Stimulated activated CD4-positive, alpha-beta T cell treated with anti-CD3 and anti-CD28 coated beads, Interleukin-4, amount 100 ng/mL, for 24 hours (primary cell): ENCODE results near the gene WIPF2.
A peak's percentile ranks its signal among the peaks of the same experiment; 100 is the strongest.

ENCODE experiments used
- DNase-seq: peaks from one replicate; pipeline ENCODE4 v3.0.0-alpha.2; 2020

The WIPF2 gene

GRCh38 chr17:40315678-40316570, 96.8 kb downstream of the WIPF2 start:
- DNase-seq, result no peak

- DNase-seq, result no peak
These were observed 97.7 kb downstream of the WIPF2 start for GRCh38 chr17:40316571-40317344.

DNA sequence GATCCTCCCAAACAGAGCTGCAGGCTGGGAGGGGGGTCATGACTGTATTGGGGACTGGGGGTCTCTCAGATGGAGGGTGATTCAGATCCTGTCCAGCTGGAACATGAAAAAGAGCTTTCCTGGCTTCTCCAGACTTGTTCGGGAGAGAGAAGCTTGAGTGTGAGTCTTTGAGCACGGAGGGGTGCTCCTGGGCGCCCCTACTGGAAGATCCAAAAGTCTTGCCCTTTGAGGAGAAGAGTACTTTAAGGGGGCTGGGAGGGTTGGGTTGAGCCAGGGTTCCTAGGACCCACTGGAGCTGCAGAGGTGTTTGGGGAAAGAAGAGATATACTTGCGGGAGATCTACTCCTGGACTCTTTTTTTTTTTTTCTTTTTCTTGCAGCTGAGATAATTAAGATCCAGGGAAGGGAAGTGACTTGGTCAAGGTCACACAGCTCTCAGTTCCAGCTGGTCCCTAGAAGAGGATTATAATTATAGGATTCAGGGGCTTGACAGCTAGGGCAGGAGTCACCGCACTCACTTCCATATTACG, 98.3 kb downstream of the WIPF2 start:
- DNase-seq, result peak; percentile 54

GRCh38 chr17:40317880-40318829, 99.1 kb downstream of the WIPF2 start:
- DNase-seq, result peak; percentile 92

GRCh38 chr17:40318830-40319391, 99.8 kb downstream of the WIPF2 start:
- no peak for DNase-seq

DNA sequence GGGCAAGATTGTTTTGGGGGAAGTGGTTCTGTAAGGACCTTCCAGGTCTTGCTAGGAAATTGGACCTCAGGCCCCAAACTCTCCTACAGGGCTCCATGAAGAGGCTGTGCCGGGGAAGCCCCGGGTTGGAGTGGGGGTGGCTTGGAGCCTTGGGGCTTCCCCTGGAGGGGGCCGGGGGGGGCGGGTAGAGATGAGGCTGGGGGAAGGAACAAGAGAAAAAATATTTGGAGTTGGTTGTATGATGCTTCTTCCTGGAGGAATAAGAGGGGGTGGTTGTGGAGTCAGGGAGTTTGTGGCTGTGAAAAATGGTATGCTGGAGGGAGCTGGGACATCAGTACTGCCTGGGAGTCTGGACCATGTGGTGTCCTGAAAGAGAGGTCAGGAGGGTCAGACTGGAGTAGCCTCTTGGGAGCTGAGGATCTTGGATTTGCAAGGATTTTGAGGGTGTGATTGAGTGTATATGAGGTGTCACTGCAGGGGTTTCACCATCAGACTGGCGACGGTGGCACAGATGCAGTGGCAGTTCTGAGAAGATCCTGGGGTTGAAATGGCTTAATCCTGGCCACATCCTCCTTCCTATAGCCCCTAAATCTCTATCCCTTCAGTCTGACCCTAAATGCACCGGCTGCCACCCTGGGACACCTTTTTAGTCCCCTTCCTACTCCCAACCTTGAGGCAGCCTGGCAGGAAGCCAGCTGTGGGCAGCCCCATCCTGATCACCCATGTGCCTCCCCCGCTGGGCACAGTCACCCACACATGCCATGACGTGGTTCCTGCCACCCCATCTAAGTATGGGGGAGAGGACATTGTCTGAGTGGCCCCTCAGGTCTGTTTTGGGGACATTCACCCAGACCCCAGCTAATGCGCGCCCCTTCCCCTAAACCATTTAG, 100.8 kb downstream of the WIPF2 start:
- peak; percentile 71 for DNase-seq

DNA sequence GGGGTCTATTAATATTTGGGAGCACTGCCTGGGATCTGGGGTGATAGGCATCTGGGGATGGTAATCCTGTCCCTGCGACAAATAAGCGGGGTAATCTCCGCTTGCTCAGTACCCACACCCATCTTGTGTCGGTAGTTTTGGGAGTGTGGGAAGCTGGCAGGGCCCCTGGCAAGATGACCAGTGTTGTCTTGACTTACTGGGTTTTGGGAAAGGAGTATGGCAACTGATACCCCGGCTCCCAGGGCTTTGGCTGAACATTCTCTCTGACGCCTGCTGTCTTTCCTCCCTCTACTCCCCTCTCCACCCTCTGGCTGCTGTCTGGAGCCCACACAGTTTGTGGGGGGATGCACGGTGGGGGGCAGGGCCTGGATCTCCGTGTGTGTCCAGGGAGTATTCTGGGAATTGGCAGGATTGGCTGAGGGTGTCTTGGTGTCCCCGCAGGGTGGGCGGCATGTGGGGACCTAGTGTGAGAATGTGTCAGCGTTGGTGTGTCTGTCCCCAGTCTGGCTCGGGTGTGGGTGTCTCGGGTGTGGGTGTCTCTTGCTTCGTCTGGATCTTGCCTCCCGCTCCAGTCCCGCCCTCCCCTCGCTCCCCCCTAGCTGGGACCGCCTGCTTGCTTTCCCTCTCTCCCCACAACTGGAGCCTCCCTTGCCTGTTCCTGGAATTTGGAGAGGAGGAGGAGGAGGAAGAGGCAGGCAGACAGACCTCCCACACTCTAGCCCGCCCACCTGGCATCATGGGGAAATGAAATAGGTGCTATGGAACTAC, 101.8 kb downstream of the WIPF2 start:
- DNase-seq, result no peak

GRCh38 chr17:40321524-40321929, 102.4 kb downstream of the WIPF2 start:
- DNase-seq, result no peak

DNA sequence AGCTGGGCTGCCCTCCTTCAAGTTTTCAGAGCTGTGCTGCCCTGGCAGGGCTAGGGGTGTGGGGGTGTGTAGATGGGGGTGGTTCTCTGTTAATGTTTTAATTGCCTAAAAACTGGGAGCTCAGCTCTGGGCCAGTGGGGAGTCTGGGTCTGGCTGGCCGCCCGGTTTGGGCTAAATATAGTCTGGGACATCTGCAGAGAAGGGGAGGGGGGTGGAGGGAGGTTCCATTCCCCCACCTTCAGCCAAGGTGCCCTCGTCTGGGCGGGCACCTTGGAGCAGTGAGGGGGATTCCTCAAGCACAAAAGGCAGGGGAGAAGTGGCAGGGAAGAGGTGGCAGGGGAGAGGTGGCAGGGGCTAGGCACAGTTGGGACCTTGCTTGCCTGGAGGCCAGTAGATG, 102.9 kb downstream of the WIPF2 start:
- DNase-seq, result no peak

GRCh38 chr17:40322358-40323315, 103.5 kb downstream of the WIPF2 start:
- DNase-seq, result peak; percentile 84

DNA sequence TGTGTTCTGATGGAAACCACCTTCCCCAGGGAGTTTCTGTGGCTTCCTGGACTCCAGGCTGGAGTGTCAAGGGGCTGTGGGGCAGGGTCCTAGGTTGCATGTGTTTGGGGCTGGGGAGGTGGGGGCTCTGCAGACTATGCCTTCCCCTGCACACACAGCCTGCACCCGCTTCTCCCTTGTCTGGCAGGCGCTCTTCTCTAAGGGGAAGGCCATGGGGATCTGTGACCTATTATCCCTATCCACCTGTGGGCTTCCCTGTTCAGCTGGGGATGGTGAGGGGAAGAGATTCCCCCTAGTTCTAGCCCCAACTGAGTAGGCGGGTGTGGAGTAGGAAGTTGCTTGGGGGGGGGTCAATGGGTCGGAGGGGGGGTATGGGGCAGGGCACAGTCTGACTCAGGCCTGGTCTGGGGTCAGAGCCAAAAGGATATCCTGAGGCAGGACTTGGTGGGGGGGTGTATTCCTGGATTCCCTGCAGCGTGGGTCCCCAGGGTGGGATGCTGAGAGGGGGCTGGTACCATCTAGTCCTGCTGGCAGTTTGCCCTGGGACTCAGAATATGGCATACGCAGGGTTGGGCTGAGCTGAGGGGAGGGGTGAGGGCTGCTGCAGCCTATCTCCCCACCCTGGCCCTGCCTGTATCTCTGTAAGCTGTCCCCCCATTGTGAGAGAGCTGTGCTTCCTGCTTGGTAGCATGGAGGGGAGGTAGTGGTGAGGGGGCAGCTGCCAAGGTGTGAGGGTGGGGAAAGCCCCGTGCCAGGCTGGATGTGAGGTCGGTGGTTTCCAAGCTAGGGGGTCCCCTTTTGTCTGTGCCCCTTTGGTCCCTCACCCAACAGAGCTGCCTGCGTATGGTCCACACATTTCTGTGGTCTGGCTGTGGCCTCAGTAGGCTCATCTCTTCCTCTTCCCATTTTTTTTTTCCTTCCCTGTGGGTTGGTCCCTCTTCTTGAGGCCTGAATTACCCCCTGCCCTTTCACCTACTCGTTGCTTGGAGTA, 104.6 kb downstream of the WIPF2 start:
- DNase-seq, result peak; percentile 64

DNA sequence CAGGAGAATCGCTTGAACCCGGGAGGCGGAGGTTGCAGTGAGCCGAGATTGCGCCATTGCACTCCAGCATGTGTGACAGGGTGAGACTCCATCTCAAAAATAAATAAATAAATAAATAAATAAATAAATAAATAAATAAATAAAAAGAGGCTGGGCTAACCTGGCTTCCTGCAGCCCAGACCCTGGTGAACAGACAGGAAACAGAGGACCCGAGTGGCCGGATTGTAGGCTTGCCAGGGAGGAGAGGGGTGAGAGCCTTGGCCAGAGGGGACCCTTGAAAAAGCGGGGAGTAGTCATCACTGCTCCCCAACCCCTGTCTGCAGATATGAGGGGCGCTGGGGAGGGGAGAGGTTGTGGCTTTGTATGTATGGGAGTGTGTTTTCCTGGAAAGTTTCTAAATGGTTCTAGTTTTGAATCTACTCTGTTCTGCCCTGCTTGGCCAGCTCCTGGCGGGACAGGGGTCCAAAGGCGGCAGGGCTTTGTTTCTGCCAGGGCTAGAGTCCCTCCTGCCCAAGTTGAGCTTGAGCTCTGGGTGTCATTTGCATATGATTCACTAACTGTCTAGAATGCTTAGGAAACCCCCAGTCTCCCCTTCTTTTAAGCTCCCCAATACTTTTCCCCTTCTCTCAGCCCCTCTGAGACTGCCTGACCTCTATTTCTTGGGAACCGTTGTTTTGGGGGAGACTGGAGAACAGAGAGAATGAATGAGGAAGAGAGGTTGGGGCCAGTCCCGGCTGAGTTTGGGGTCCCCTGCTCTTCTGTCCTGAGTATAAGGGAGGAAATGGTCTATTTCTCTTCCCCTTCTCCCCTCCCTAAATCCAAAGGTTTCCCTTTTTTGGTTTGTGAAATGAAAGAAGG, 106.3 kb downstream of the WIPF2 start:
- DNase-seq, result no peak

DNA sequence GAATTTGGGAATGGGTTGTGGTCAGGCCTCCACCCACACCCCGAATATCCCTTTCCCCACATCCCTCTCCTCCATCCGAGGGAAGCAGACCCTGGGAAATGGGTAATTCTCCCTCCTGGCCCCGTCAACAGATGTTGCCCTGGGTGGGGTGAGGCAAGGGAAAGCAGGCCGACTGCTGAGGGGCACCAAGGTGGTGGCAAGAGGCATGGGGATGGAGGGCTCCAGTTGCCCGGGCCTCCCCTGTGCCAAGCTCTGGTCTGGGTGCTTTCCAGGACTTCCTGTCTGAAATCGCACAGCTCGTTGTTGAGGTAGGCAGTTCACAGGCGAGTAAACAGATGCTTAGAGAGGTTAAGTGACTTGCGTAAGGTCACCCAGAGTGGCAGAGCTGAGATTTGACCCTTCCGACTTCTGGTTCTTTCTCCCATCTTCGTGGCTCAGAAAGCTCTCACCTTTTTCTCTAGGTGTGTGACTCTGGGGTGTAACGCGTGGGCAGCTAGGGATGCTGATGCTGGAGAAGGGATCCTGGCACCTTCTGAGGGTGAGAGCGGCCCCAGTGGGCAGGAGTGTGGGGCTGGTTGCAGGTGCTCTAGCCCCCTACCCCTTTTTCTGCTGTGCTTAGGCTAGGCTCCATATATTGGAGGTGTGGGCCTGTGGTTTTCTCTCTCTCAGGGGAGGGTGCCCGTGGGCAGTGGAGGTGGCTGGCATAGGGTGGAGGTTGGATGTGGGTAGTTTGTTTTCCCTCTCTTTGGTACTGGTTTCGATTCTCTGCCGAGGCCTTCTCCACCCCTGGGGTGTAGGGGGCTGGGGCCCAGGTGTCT, 107.1 kb downstream of the WIPF2 start:
- peak; percentile 54 for DNase-seq

DNA sequence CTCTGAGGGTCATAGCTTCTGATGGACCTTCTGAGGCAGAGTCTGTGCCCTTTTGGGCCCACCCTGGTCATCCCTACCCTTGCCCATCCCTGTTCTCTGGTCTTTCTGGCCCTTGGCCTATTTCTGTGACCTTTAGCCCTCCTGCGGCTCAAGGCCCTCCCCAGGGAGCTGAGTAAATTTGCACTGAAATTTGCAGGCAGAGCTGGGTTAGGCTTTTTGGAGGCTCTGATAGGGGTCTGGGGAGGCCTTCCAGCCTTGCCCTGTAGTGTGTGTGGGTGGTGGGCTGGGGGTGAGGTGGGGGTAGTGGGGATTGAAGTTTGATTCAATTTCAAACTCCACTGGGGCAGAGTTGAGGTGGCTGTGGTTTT, 107.7 kb downstream of the WIPF2 start:
- no peak for DNase-seq

DNA sequence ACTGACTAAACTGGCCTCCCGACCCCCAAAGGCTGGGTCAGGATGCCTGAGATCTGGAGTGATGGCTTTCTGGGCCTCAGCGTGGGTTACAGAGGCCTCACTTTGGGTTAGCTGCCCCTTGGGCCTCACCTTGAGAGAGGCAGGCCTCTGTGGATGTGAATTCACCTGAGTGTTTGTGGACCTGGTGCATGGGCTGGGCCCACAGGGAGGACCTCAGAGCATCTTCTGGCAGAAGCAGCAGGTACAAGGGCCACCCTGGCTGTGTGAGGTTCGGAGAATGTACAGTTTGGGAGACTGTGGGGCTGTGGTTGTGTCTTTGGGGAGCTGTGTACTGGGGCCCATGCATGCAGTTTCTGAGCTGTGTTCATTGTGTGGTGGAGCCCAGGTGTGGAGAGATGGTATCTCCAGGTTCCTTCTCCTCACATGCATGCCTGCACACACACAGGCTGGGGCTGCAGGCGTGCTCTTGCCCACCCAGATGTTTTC, 108.2 kb downstream of the WIPF2 start:
- DNase-seq, result no peak
